Stimulated activated CD4-positive, alpha-beta T cell treated with anti-CD3 and anti-CD28 coated beads, Interleukin-1b, Interleukin-23, amount 100 ng/mL, for 4 hours (primary cell): ENCODE data around the gene APOC3.

Source experiments
- DNase-seq, 2 donors: peaks; one replicate each; pipeline ENCODE4 v3.0.0-alpha.2; 2020; ENCODE audit warnings: low read depth in 2 of 2

Gene APOC3

DNA sequence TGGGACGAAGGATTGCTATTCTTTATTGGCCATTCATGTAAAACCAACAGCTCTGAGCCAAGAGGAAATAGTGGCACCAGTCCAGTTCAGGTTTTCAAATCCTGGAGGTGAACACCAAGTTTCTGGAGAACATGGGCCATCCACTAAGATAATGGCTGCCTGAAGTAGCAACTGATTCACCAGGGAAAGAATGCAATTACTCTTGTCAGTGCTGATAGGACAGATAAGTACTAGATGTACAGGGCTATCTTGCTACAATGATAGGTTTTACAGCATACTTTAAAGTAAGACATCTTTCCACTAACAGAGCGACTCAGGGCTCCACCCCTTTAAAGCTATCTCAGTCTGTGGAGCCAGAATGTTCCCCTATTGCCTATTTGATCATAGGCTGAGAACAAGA lies 44.5 kb downstream of the APOC3 start:
- DNase-seq = no peak

GRCh38 chr11:116875194-116875593 lies 45.5 kb downstream of the APOC3 start:
- no peak for DNase-seq

DNA sequence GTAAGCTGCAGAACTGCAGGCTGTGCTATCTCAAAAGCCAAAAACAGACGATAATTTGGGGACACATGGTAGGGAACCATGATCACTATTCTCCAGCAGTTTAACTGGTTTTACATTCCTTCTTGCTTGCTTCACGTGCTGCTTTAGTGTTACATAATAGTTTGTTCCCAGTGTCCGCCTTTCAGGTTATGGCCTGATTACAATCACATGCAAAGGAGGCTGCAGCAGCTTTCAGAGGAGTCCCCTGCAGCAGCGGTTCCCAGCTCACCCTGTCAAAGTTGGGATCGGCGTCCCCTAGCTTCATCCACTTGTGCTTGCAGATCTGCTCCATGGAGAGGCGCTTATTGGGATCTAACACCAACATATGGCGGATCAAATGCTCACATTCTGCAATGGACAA lies 46.9 kb downstream of the APOC3 start:
- no peak for DNase-seq

DNA sequence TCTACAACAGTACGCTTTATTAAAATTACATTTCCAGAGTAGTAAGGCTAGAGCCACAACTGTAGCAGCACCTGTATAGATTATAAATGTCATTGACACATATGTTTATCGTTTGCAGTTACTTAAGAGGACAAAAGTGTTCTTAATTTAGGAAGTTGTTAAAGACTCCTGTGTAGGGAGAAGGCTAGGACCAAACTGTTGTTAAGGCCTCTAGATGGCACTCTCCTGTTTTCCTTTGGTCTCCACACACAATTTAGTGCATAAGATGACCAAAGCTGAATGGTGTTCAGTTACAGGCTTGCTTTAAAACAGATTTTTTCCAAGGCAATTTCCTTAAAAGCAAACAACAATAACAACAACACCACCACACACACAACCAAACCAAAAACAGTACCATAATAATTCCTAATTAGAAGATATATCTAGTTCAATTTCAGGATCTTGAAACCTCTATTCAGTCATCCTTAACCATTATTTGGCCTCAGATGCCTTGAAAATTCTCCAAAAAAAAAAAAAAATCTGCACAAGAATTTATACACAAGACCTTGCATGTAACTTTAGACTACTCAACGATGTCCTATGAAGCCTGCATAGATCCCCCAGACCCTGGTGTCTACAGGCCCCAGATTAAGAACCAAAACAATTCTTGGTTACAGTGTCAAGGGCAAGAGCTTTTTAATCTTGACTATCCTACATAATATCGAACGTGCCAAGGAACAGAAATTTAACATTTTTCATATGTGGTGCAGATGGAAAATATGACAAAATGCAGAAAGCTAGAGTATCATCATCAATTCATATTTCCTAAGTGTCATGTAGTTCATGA lies 50.3 kb downstream of the APOC3 start:
- DNase-seq = no peak

DNA sequence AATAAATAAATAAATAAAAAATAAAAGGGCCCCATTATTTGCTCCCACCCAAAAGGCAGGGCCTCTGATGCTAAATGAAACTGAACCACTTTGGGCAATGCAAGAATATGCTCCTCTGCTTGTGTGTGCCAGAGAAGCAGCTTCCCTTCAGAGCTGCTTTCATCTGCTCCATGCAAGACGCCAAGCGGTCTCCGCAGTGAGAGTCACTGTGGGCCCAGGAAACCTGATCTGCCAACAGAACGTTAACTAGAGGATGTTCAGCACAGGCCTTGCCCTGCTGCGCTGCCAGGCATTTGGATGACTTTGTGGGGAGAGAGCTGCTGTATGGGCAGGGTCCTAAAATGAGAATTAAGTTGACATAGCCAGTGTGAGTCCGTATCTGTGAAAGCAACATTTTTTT lies 51.4 kb downstream of the APOC3 start:
- no peak for DNase-seq

GRCh38 chr11:116882386-116882785 lies 52.7 kb downstream of the APOC3 start:
- DNase-seq = no peak
